Measurements from ENCODE around the gene FOXO3. TPM values are rescaled to one million over a fixed set of nuclear protein-coding genes. Genes with fewer than 3 reads are reported as not detected.
A peak's percentile ranks its signal among the peaks of the same experiment; 100 is the strongest.

The FOXO3 gene
- total and polyA plus RNA-seq, 2 of the 13 experiments (the other 11 are each of a cell fraction or from before 2014, with no cell fraction given) = 16.0 to 22.5 TPM

GRCh38 chr6:108559884-108560462, 744 bp upstream of the FOXO3 start (continued):
- TF ChIP-seq GPBP1L1 (CRISPR knock-in tag; IDR thresholded peaks at IDR 0.05) = no peak
- TF ChIP-seq ZNF253 (CRISPR knock-in tag; IDR thresholded peaks at IDR 0.05; ENCODE audit: borderline replicate concordance) = peak; percentile 52; the same call in 1 of the 2 replicates
- TF ChIP-seq USF2 (IDR thresholded peaks at IDR 0.05; ENCODE audit: low read depth, low read length) = no peak
- no peak for TF ChIP-seq USF2 (CRISPR knock-in tag; IDR thresholded peaks at IDR 0.05; ENCODE audit: borderline replicate concordance)
- TF ChIP-seq UBTF (CRISPR knock-in tag; IDR thresholded peaks at IDR 0.05) = peak; percentile 32; the same call in 1 of the 2 replicates
- peak; percentile 41 for TF ChIP-seq ZNF781 (CRISPR knock-in tag; IDR thresholded peaks at IDR 0.05; ENCODE audit: borderline replicate concordance, not compliant biosample characterization)
- TF ChIP-seq PRDM15 (CRISPR knock-in tag; IDR thresholded peaks at IDR 0.05) = peak; percentile 92
- TF ChIP-seq ZNF780A (CRISPR knock-in tag; IDR thresholded peaks at IDR 0.05) = 0 out of 2 replicates have a peak, but pooled peaks have one; percentile 39
- no peak for TF ChIP-seq HNF1A (IDR thresholded peaks at IDR 0.05; ENCODE audit: low read depth)
- no peak for TF ChIP-seq HNF1A (CRISPR knock-in tag; IDR thresholded peaks at IDR 0.05; ENCODE audit: borderline replicate concordance)
- TF ChIP-seq ZNF512 (CRISPR knock-in tag; IDR thresholded peaks at IDR 0.05) = no peak
- no peak for TF ChIP-seq ZNF24 (IDR thresholded peaks at IDR 0.05)
